ENCODE results near the gene SLC6A4.

DNA sequence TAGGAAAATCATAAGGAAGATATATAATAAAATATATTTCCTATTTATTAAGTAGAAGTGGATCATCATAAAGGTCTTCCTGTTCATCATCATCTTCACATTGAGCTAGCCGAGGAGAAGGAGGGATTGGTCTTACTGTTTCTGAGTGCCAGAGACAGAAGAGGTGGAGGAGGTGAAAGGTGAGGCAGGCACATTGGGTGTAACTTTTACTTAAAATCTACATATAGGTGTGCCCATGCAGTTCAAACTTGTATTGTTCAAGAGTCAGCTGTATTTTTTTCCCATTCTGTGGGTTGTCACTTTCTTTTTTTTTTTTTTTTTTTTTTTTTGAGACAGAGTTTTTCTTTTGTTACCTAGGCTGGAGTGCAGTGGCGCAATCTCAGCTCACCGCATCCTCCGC lies 84.0 kb downstream of the SLC6A4 start:
- TF ChIP-seq, protein P1, sequence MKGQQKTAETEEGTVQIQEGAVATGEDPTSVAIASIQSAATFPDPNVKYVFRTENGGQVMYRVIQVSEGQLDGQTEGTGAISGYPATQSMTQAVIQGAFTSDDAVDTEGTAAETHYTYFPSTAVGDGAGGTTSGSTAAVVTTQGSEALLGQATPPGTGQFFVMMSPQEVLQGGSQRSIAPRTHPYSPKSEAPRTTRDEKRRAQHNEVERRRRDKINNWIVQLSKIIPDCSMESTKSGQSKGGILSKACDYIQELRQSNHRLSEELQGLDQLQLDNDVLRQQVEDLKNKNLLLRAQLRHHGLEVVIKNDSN (IDR thresholded peaks at IDR 0.05; ENCODE audit: borderline replicate concordance, low read depth): no peak
- TF ChIP-seq, protein P2, sequence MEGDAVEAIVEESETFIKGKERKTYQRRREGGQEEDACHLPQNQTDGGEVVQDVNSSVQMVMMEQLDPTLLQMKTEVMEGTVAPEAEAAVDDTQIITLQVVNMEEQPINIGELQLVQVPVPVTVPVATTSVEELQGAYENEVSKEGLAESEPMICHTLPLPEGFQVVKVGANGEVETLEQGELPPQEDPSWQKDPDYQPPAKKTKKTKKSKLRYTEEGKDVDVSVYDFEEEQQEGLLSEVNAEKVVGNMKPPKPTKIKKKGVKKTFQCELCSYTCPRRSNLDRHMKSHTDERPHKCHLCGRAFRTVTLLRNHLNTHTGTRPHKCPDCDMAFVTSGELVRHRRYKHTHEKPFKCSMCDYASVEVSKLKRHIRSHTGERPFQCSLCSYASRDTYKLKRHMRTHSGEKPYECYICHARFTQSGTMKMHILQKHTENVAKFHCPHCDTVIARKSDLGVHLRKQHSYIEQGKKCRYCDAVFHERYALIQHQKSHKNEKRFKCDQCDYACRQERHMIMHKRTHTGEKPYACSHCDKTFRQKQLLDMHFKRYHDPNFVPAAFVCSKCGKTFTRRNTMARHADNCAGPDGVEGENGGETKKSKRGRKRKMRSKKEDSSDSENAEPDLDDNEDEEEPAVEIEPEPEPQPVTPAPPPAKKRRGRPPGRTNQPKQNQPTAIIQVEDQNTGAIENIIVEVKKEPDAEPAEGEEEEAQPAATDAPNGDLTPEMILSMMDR (IDR thresholded peaks at IDR 0.05): no peak
